Endodermal cell (in vitro differentiated cells): ENCODE data around the gene CD70. TPM values are rescaled to one million over a fixed set of nuclear protein-coding genes. Genes with fewer than 3 reads are reported as not detected.
"Not testable (repeated sequence)": the region's sequence is repeated elsewhere in the genome, so short reads cannot be mapped to it uniquely, and the experiment has no call there.

Source experiments
- DNase-seq: peaks from one replicate; pipeline ENCODE4 v3.0.0-alpha.2; 2017
- H3K27ac ChIP-seq: 2 replicates; pipeline ENCODE4 v1.5.1; 2013; ENCODE audit warnings: mild to moderate bottlenecking, low read depth, low read length, moderate library complexity
- H3K27me3 ChIP-seq: 2 replicates; pipeline ENCODE4 v1.6.1; 2013; ENCODE audit warnings: mild to moderate bottlenecking, low read length, moderate library complexity; ENCODE audit not compliant: insufficient read depth, control insufficient read depth, poor library complexity, severe bottlenecking
- H3K36me3 ChIP-seq: 2 replicates; pipeline ENCODE4 v1.7.0; 2013; ENCODE audit warnings: mild to moderate bottlenecking, low read length, moderate library complexity; ENCODE audit not compliant: control insufficient read depth, insufficient read depth
- H3K4me1 ChIP-seq: one replicate; pipeline ENCODE4 v1.7.0; 2013; ENCODE audit warnings: low read length; ENCODE audit not compliant: control insufficient read depth, insufficient read depth
- H3K4me3 ChIP-seq: 2 replicates; pipeline ENCODE4 v1.5.1; 2013; ENCODE audit warnings: mild to moderate bottlenecking, low read length, moderate library complexity
- H3K9ac ChIP-seq: 2 replicates; pipeline ENCODE4 v1.6.1; 2013; ENCODE audit warnings: mild to moderate bottlenecking, low read length, moderate library complexity; ENCODE audit not compliant: poor library complexity, severe bottlenecking; ENCODE audit errors: extremely low read depth
- H3K9me3 ChIP-seq: 2 replicates; pipeline ENCODE4 v1.6.1; 2013; ENCODE audit warnings: mild to moderate bottlenecking, low read length, moderate library complexity; ENCODE audit not compliant: control insufficient read depth
- H3K27ac Mint-ChIP-seq: 2 replicates; pipeline ENCODE4 v1.8.0; 2020; ENCODE audit warnings: mixed read lengths
- H3K27me3 Mint-ChIP-seq: 2 replicates; pipeline ENCODE4 v1.8.0; 2021; ENCODE audit warnings: mild to moderate bottlenecking, mixed read lengths; ENCODE audit not compliant: insufficient read depth
- H3K36me3 Mint-ChIP-seq: 2 replicates; pipeline ENCODE4 v1.8.0; 2020; ENCODE audit warnings: low read depth, mixed read lengths
- H3K4me1 Mint-ChIP-seq: 2 replicates; pipeline ENCODE4 v1.8.0; 2020; ENCODE audit warnings: mixed read lengths
- H3K4me3 Mint-ChIP-seq: 2 replicates; pipeline ENCODE4 v1.8.0; 2020; ENCODE audit warnings: mild to moderate bottlenecking, moderate library complexity, mixed read lengths
- H3K9me3 Mint-ChIP-seq: 2 replicates; pipeline ENCODE4 v1.8.0; 2020; ENCODE audit warnings: mild to moderate bottlenecking, mixed read lengths
- CTCF ChIP-seq: fragments of 200-600 bp; sonication (generic); conservative IDR thresholded peaks from 2 replicates; pipeline ENCODE4 v1.5.0; 2021; ENCODE audit warnings: antibody characterized with exemption, mild to moderate bottlenecking
- WGBS, 2 experiments: methylation state at CpG; one replicate each; pipeline versions ENCODE4 v1.1.5 to v1.1.7; 2013; ENCODE audit warnings: missing lambda C conversion rate in 2 of 2, mixed read lengths in 1 of 2; ENCODE audit not compliant: insufficient coverage in 1 of 2, insufficient read length in 1 of 2; 5-methylcytosine and 5-hydroxymethylcytosine counted together
- total RNA-seq, 2 donors: library from RNA; stranded (reverse); fragmentation: NEBNext Ultra II Directional in 1 of 2; extraction: Animal tissue kit (Norgen Biotek cat#: 25700) in 1 of 2; gene quantifications; 2 replicates in 1 of 2; 3 replicates in 1 of 2; pipeline ENCODE4 v1.2.1, GENCODE V29; 2021

Gene CD70
- total RNA-seq, 2 donors from 2014 or later: 0.92 to 1.8 TPM

GRCh38 chr19:6610934-6611852 is 20.2 kb upstream of the CD70 start:
- Mint-ChIP-seq H3K27ac (no peak overlapping the region), H3K36me3 (no peaks in the 10 kb centered on the region), H3K4me3 (no peak overlapping the region), H3K4me1 (no peaks in the 10 kb centered on the region), H3K27me3 (peaks cover 18% of the 10 kb centered on the region), H3K9me3 (peaks cover 14% of the 10 kb centered on the region)
- peaks cover 60% of the 10 kb centered on the region for H3K9me3 ChIP-seq
- H3K4me3 ChIP-seq: no peak overlapping the region
- no peak for DNase-seq
- H3K36me3 ChIP-seq: no peaks in the 10 kb centered on the region
- WGBS, 2 experiments: 53 to 65% methylated on average over 4 to 5 of the region's 7 CpGs
- no peaks in the 10 kb centered on the region for H3K27me3 ChIP-seq
- no peak overlapping the region for H3K27ac ChIP-seq
- H3K9ac ChIP-seq: no peak overlapping the region
- no peak for TF ChIP-seq CTCF
- H3K4me1 ChIP-seq: no peaks in the 10 kb centered on the region

GRCh38 chr19:6608940-6609339 is 18.0 kb upstream of the CD70 start:
- peaks cover 10% of the 10 kb centered on the region for H3K9me3 Mint-ChIP-seq
- no peak overlapping the region for H3K27ac Mint-ChIP-seq
- Histone ChIP-seq H3K9ac (no peak overlapping the region), H3K4me1 (no peaks in the 10 kb centered on the region), H3K4me3 (no peak overlapping the region), H3K27ac (no peak overlapping the region), H3K36me3 (no peaks in the 10 kb centered on the region), H3K9me3 (peaks cover 61% of the 10 kb centered on the region), H3K27me3 (no peaks in the 10 kb centered on the region)
- no peaks in the 10 kb centered on the region for H3K36me3 Mint-ChIP-seq
- TF ChIP-seq CTCF: no peak
- H3K4me3 Mint-ChIP-seq: no peak overlapping the region
- no peak for DNase-seq
- H3K4me1 Mint-ChIP-seq: no peaks in the 10 kb centered on the region
- H3K27me3 Mint-ChIP-seq: peaks cover 18% of the 10 kb centered on the region
- WGBS, 2 experiments: 72 to 75% methylated on average over 5 of the region's 5 CpGs

- H3K9me3 ChIP-seq: peaks cover 62% of the 10 kb centered on the region
- H3K4me3 ChIP-seq, H3K27ac Mint-ChIP-seq, H3K27me3 ChIP-seq, H3K36me3 ChIP-seq, H3K4me1 Mint-ChIP-seq, H3K4me1 ChIP-seq, H3K9ac ChIP-seq, H3K4me3 Mint-ChIP-seq, H3K27ac ChIP-seq, H3K9me3 Mint-ChIP-seq, DNase-seq, H3K36me3 Mint-ChIP-seq: not testable (repeated sequence)
- peaks cover 18% of the 10 kb centered on the region for H3K27me3 Mint-ChIP-seq
- 79 to 87% methylated on average over 9 of the region's 9 CpGs for WGBS, 2 experiments
Observed at GRCh38 chr19:6608146-6608545, 17.2 kb upstream of the CD70 start.

- not testable (repeated sequence) for H3K36me3 Mint-ChIP-seq, H3K9me3 Mint-ChIP-seq
Observed at GRCh38 chr19:6606276-6607070, 15.5 kb upstream of the CD70 start.

More at GRCh38 chr19:6606276-6607070, 15.5 kb upstream of the CD70 start:
- H3K27me3 Mint-ChIP-seq: peaks cover 20% of the 10 kb centered on the region
- H3K9ac ChIP-seq, H3K4me1 Mint-ChIP-seq, H3K36me3 ChIP-seq, H3K4me1 ChIP-seq, H3K4me3 ChIP-seq, H3K27ac Mint-ChIP-seq, H3K27me3 ChIP-seq, DNase-seq, H3K4me3 Mint-ChIP-seq, H3K27ac ChIP-seq: not testable (repeated sequence)
- 89 to 95% methylated on average over 6 to 11 of the region's 11 CpGs for WGBS, 2 experiments
- peaks cover 55% of the 10 kb centered on the region for H3K9me3 ChIP-seq
